ENCODE measurements around the gene ERN1.
"Not testable (repeated sequence)": the region's sequence is repeated elsewhere in the genome, so short reads cannot be mapped to it uniquely, and the experiment has no call there.

The ERN1 gene

DNA sequence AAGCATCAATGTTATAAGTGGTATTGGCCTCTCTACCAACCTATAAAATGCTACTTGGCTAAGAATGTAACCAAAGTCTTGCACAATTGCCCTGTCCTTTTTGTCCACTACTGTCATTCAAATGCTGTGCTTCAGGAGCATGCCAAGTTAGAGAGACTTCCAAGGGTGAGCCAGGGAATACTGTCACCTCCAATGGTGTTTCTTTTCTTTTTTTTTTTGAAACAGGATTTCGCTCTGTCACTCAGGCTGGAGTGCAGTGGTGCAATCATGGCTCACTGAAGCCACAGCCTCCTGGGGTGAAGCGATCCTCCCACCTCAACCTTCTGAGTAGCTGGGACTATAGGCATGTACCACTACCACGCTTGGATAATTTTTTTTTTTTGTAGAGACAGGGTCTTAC lies 43.7 kb upstream of the ERN1 start:
- H3K4me3 ChIP-seq (ENCODE audit: low read depth in 1 of 2, low read length in 2 of 2): no peak overlapping the region
- H3K36me3 ChIP-seq (ENCODE audit: insufficient read depth, low read length): peaks cover 41% of the 10 kb centered on the region; the same call in 1 of the 2 replicates
- H3K4me2 ChIP-seq (ENCODE audit: insufficient read depth, low read length): no peak overlapping the region
- H3K27me3 ChIP-seq (ENCODE audit: insufficient read depth, low read length, poor library complexity): no peaks in the 10 kb centered on the region
- TF ChIP-seq, protein P1, sequence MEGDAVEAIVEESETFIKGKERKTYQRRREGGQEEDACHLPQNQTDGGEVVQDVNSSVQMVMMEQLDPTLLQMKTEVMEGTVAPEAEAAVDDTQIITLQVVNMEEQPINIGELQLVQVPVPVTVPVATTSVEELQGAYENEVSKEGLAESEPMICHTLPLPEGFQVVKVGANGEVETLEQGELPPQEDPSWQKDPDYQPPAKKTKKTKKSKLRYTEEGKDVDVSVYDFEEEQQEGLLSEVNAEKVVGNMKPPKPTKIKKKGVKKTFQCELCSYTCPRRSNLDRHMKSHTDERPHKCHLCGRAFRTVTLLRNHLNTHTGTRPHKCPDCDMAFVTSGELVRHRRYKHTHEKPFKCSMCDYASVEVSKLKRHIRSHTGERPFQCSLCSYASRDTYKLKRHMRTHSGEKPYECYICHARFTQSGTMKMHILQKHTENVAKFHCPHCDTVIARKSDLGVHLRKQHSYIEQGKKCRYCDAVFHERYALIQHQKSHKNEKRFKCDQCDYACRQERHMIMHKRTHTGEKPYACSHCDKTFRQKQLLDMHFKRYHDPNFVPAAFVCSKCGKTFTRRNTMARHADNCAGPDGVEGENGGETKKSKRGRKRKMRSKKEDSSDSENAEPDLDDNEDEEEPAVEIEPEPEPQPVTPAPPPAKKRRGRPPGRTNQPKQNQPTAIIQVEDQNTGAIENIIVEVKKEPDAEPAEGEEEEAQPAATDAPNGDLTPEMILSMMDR (IDR thresholded peaks at IDR 0.05; ENCODE audit: borderline replicate concordance, extremely low read depth, low read length, poor library complexity, severe bottlenecking): no peak
- TF ChIP-seq EZH2 (IDR thresholded peaks at IDR 0.05; ENCODE audit: borderline replicate concordance, low read depth, low read length, severe bottlenecking): no peak
- no peaks in the 10 kb centered on the region for H3K9me3 ChIP-seq (ENCODE audit: insufficient read depth, low read length, severe bottlenecking)
- no peaks in the 10 kb centered on the region for H3K79me2 ChIP-seq (ENCODE audit: insufficient read depth, low read length)
- no peak for DNase-seq
- H3K4me1 ChIP-seq (ENCODE audit: insufficient read depth, low read length): no peaks in the 10 kb centered on the region
- no peak overlapping the region for H3K9ac ChIP-seq (ENCODE audit: low read depth, low read length)
- no peak for ATAC-seq (ENCODE audit: insufficient read depth, low read depth)
- no peak overlapping the region for H2AFZ ChIP-seq (ENCODE audit: low read depth, low read length)
- no peak overlapping the region for H3K27ac ChIP-seq (ENCODE audit: low read length)
- H4K20me1 ChIP-seq (ENCODE audit: insufficient read depth, low read length): no peaks in the 10 kb centered on the region

DNA sequence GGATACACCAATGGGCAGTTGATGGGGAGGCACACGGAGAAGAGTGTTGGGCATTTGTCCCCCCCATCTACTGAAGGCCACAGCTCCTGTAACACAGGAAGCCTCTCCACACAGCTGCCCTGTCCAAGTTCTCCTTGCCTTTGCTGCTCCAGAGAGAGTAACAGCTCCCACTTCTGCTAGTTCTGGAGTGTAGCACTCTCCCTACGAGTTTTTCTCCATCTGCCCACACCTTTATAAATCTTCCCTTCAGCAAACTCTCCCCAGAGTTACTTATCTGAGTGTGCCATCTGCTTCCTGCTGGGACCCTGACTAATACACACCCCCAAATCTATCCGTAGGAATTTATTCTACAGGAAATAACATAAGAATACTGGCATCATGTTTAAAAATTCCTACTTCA lies 42.6 kb upstream of the ERN1 start:
- no peaks in the 10 kb centered on the region for H3K27me3 ChIP-seq (ENCODE audit: insufficient read depth, low read length, poor library complexity)
- TF ChIP-seq, protein P1 (IDR thresholded peaks at IDR 0.05; ENCODE audit: borderline replicate concordance, extremely low read depth, low read length, poor library complexity, severe bottlenecking): no peak
- no peak for TF ChIP-seq EZH2 (IDR thresholded peaks at IDR 0.05; ENCODE audit: borderline replicate concordance, low read depth, low read length, severe bottlenecking)
- ATAC-seq (ENCODE audit: insufficient read depth, low read depth): no peak
- no peaks in the 10 kb centered on the region for H3K79me2 ChIP-seq (ENCODE audit: insufficient read depth, low read length)
- no peak overlapping the region for H3K4me2 ChIP-seq (ENCODE audit: insufficient read depth, low read length)
- no peaks in the 10 kb centered on the region for H3K9me3 ChIP-seq (ENCODE audit: insufficient read depth, low read length, severe bottlenecking)
- no peak overlapping the region for H3K4me3 ChIP-seq (ENCODE audit: low read depth in 1 of 2, low read length in 2 of 2)
- peaks cover 41% of the 10 kb centered on the region; the same call in 1 of the 2 replicates for H3K36me3 ChIP-seq (ENCODE audit: insufficient read depth, low read length)
- no peak overlapping the region for H2AFZ ChIP-seq (ENCODE audit: low read depth, low read length)
- H3K4me1 ChIP-seq (ENCODE audit: insufficient read depth, low read length): no peaks in the 10 kb centered on the region
- no peak for DNase-seq
- no peak overlapping the region for H3K27ac ChIP-seq (ENCODE audit: low read length)
- H3K9ac ChIP-seq (ENCODE audit: low read depth, low read length): no peak overlapping the region
- no peaks in the 10 kb centered on the region for H4K20me1 ChIP-seq (ENCODE audit: insufficient read depth, low read length)

DNA sequence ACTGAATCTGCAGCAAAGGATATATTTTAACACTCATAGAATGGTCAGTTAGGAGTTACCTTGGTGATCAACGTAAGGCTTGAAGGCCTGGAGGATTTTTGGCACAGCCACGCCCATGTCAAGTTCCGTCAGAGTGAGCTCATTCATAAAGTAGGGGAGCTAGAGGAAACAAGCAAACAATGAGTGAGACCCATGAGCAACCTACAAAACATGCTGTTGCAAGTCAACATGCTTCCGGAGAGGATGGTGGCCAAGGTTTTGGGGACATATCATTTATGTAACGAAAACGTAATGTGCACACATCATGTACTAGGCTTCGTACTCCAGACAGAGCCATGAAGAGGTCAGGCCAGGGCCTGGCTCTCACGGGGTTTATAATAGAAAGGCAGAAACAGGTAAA lies 41.1 kb upstream of the ERN1 start:
- H3K9ac ChIP-seq (ENCODE audit: low read depth, low read length): no peak overlapping the region
- H4K20me1 ChIP-seq (ENCODE audit: insufficient read depth, low read length): no peaks in the 10 kb centered on the region
- H3K9me3 ChIP-seq (ENCODE audit: insufficient read depth, low read length, severe bottlenecking): no peaks in the 10 kb centered on the region
- H3K79me2 ChIP-seq (ENCODE audit: insufficient read depth, low read length): no peaks in the 10 kb centered on the region
- H2AFZ ChIP-seq (ENCODE audit: low read depth, low read length): no peak overlapping the region
- H3K27ac ChIP-seq (ENCODE audit: low read length): no peak overlapping the region
- no peaks in the 10 kb centered on the region for H3K4me1 ChIP-seq (ENCODE audit: insufficient read depth, low read length)
- H3K36me3 ChIP-seq (ENCODE audit: insufficient read depth, low read length): peaks cover 39% of the 10 kb centered on the region; the same call in 1 of the 2 replicates
- H3K4me3 ChIP-seq (ENCODE audit: low read depth in 1 of 2, low read length in 2 of 2): no peak overlapping the region
- H3K27me3 ChIP-seq (ENCODE audit: insufficient read depth, low read length, poor library complexity): no peaks in the 10 kb centered on the region
- TF ChIP-seq, protein P1 (IDR thresholded peaks at IDR 0.05; ENCODE audit: borderline replicate concordance, extremely low read depth, low read length, poor library complexity, severe bottlenecking): no peak
- no peak for TF ChIP-seq EZH2 (IDR thresholded peaks at IDR 0.05; ENCODE audit: borderline replicate concordance, low read depth, low read length, severe bottlenecking)
- H3K4me2 ChIP-seq (ENCODE audit: insufficient read depth, low read length): no peak overlapping the region
- no peak for DNase-seq
- ATAC-seq (ENCODE audit: insufficient read depth, low read depth): no peak

DNA sequence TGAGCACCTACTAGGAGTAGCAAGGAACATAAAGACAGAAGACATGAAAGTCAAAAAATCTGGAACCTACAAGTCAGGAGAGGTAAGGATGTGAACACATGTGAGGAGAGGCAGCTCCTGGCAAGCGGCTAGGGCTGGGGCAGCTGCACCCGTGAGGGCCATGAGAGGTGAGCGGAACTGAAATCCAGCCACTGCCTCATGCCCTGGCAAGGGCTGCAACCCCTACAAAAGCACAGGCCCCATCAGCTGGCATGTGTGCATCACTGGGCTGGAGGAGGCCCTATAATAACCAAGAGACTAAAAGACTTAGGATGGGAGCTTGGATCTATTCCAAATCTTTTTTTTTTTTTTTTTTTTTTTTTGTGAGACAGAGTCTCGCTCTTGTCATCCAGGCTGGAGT lies 40.3 kb upstream of the ERN1 start:
- Histone ChIP-seq H3K27ac (ENCODE audit: low read length) (no peak overlapping the region), H3K79me2 (ENCODE audit: insufficient read depth, low read length) (no peaks in the 10 kb centered on the region), H3K27me3 (ENCODE audit: insufficient read depth, low read length, poor library complexity) (no peaks in the 10 kb centered on the region), H4K20me1 (ENCODE audit: insufficient read depth, low read length) (no peaks in the 10 kb centered on the region), H3K4me1 (ENCODE audit: insufficient read depth, low read length) (no peaks in the 10 kb centered on the region), H3K9ac (ENCODE audit: low read depth, low read length) (no peak overlapping the region), H3K36me3 (ENCODE audit: insufficient read depth, low read length) (peaks cover 33% of the 10 kb centered on the region; the same call in 1 of the 2 replicates), H3K4me3 (ENCODE audit: low read depth in 1 of 2, low read length in 2 of 2) (no peak overlapping the region), H3K4me2 (ENCODE audit: insufficient read depth, low read length) (no peak overlapping the region), H3K9me3 (ENCODE audit: insufficient read depth, low read length, severe bottlenecking) (no peaks in the 10 kb centered on the region), H2AFZ (ENCODE audit: low read depth, low read length) (no peak overlapping the region)
- ATAC-seq (ENCODE audit: insufficient read depth, low read depth) (no peak), DNase-seq (no peak)
- TF ChIP-seq EZH2 (IDR thresholded peaks at IDR 0.05; ENCODE audit: borderline replicate concordance, low read depth, low read length, severe bottlenecking): no peak
- TF ChIP-seq, protein P1 (IDR thresholded peaks at IDR 0.05; ENCODE audit: borderline replicate concordance, extremely low read depth, low read length, poor library complexity, severe bottlenecking): no peak

DNA sequence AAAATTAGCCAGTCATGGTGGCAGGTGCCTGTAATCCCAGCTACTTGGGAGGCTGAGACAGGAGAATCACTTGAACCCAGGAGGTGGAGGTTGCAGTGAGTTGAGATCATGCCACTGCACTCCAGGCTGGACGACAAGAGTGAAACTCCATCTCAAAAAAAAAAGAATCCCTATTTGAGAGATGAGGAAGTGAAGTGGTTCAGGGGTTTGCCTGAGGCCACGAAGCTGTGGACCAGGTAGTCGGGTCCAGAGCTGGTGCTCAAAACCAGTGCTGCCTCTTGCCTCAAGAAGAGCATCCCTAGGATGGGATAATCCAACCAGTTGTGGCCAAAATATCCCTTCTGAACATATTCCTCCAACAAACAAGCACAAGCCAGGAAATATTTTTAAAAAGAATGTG lies 37.7 kb upstream of the ERN1 start:
- not testable (repeated sequence) for H4K20me1 ChIP-seq (ENCODE audit: insufficient read depth, low read length)

More for the DNA sequence above, 37.7 kb upstream of the ERN1 start:
- H3K79me2 ChIP-seq (ENCODE audit: insufficient read depth, low read length); H3K4me2 ChIP-seq (ENCODE audit: insufficient read depth, low read length); H3K27ac ChIP-seq (ENCODE audit: low read length); H3K9me3 ChIP-seq (ENCODE audit: insufficient read depth, low read length, severe bottlenecking); H3K27me3 ChIP-seq (ENCODE audit: insufficient read depth, low read length, poor library complexity); H3K4me1 ChIP-seq (ENCODE audit: insufficient read depth, low read length); H3K4me3 ChIP-seq (ENCODE audit: low read depth in 1 of 2, low read length in 2 of 2); DNase-seq; ATAC-seq (ENCODE audit: insufficient read depth, low read depth); H3K9ac ChIP-seq (ENCODE audit: low read depth, low read length); H2AFZ ChIP-seq (ENCODE audit: low read depth, low read length): not testable (repeated sequence)
- peaks cover 27% of the 10 kb centered on the region; the same call in 1 of the 2 replicates for H3K36me3 ChIP-seq (ENCODE audit: insufficient read depth, low read length)

Data from DND-41 (cell line).